GM12872 (cell line): ENCODE measurements around the gene HAT1.

Experiments
- CTCF ChIP-seq: IDR thresholded peaks from 3 replicates; pipeline ENCODE4 v1.5.1; 2011; ENCODE audit warnings: low read depth, mild to moderate bottlenecking, low read length, moderate library complexity; ENCODE audit not compliant: insufficient read depth

The HAT1 gene

GRCh38 chr2:172000696-172001361 is 78.6 kb downstream of the HAT1 start:
- TF ChIP-seq CTCF, result no peak

GRCh38 chr2:172007372-172007771 is 85.1 kb downstream of the HAT1 start:
- TF ChIP-seq CTCF, result no peak

- no peak for TF ChIP-seq CTCF
These were observed 87.6 kb downstream of the HAT1 start for GRCh38 chr2:172009823-172010222.

- no peak for TF ChIP-seq CTCF
These were observed 89.7 kb downstream of the HAT1 start for GRCh38 chr2:172011812-172012575.

- TF ChIP-seq CTCF, result no peak
These were observed 90.6 kb downstream of the HAT1 start for GRCh38 chr2:172012677-172013391.

- no peak for TF ChIP-seq CTCF
These were observed 91.1 kb downstream of the HAT1 start for GRCh38 chr2:172013396-172013795.
